SK-N-SH (cell line): ENCODE results near the gene RASGRP2.

Experiments
- CHD2 ChIP-seq: fragments of 150-350 bp; IDR thresholded peaks from 2 replicates; pipeline ENCODE4 v1.6.1; 2018; ENCODE audit warnings: low read length; ENCODE audit not compliant: partially characterized antibody
- CTCF ChIP-seq: fragments of 200-600 bp; sonication (generic); IDR thresholded peaks from 2 replicates; pipeline ENCODE4 v1.6.1; 2017; ENCODE audit warnings: antibody characterized with exemption, mild to moderate bottlenecking, moderate library complexity
- ELF1 ChIP-seq: IDR thresholded peaks from 2 replicates; pipeline ENCODE4 v1.4.0; 2012
- EP300 ChIP-seq, 2 experiments: IDR thresholded peaks; 2 replicates each; pipeline versions ENCODE4 v1.4.0 to v1.6.1; 2012; ENCODE audit warnings: borderline replicate concordance in 1 of 2, low read depth in 1 of 2, low read length in 1 of 2
- JUND ChIP-seq: IDR thresholded peaks from 2 replicates; pipeline ENCODE4 v1.4.0; 2012
- POLR2AphosphoS5 ChIP-seq: IDR thresholded peaks from 2 replicates; pipeline ENCODE4 v1.6.1; 2012; ENCODE audit warnings: low read depth, low read length
- RCOR1 ChIP-seq: fragments of 150-350 bp; IDR thresholded peaks from 2 replicates; pipeline ENCODE4 v1.6.1; 2017; ENCODE audit warnings: antibody characterized with exemption, low read length
- REST ChIP-seq: IDR thresholded peaks from 2 replicates; pipeline ENCODE4 v1.6.1; 2012; ENCODE audit warnings: mild to moderate bottlenecking, low read depth, low read length, moderate library complexity
- SMC3 ChIP-seq: IDR thresholded peaks from 2 replicates; pipeline ENCODE4 v1.6.1; 2012; ENCODE audit warnings: low read depth, low read length, improper control_type of control experiment
- USF2 ChIP-seq: fragments of 150-350 bp; IDR thresholded peaks from 2 replicates; pipeline ENCODE4 v1.6.1; 2017; ENCODE audit warnings: antibody characterized with exemption, low read length, low read depth, borderline replicate concordance

DNA sequence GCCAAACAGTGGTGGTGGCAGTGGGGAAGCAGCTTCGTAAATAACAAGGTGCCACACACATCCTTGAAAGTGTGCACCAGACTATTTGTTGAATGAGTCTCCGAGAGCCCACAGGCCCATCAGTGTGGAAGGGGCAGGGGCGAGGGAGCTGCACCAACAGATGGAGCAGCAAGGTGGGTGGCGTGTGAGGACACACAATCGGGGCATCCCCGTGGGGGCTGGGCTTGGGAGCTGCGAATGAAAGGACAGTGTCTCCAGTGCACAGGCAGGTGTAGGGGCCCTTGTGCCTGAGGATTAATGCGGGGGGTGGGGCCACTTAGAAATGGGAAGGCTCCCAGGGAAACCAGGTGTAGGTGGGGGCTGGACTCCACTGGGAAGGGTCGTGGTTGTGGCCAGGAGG lies 23.8 kb downstream of the RASGRP2 start:
- TF ChIP-seq EP300 (IDR thresholded peaks at IDR 0.05; ENCODE audit: borderline replicate concordance in 1 of 2, low read depth in 1 of 2, low read length in 1 of 2), result no peak
- TF ChIP-seq POLR2AphosphoS5, result no peak
- TF ChIP-seq REST, result no peak
- no peak for TF ChIP-seq RCOR1
- TF ChIP-seq CTCF, result no peak
- no peak for TF ChIP-seq SMC3
- no peak for TF ChIP-seq JUND
- no peak for TF ChIP-seq CHD2
- TF ChIP-seq USF2, result no peak
- TF ChIP-seq ELF1, result no peak
